ENCODE measurements around the gene POP7.

GRCh38 chr7:100699018-100699417 is 6.9 kb upstream of the POP7 start:
- TF ChIP-seq CTCF (IDR thresholded peaks at IDR 0.05; ENCODE audit: insufficient read depth, low read length, poor library complexity, severe bottlenecking): no peak
- TF ChIP-seq EZH2phosphoT487 (conservative IDR thresholded peaks at IDR 0.05; ENCODE audit: low read length): no peak
